ENCODE data around the gene HNRNPDL. TPM values are rescaled to one million over a fixed set of nuclear protein-coding genes. Genes with fewer than 3 reads are reported as not detected.
A peak's percentile ranks its signal among the peaks of the same experiment; 100 is the strongest.

HNRNPDL gene
- total RNA-seq, 2 experiments from 2014 or later: 461 to 467 TPM

GRCh38 chr4:82450966-82451755 lies 20.9 kb upstream of the HNRNPDL start:
- H3K9me3 Mint-ChIP-seq: no peaks in the 10 kb centered on the region
- Histone ChIP-seq H3K36me3 (ENCODE audit: insufficient read depth, low read length) (peaks cover 71% of the 10 kb centered on the region), H3K27me3 (ENCODE audit: control insufficient read depth in 1 of 2, insufficient read depth in 2 of 2, low read length in 2 of 2) (no peaks in the 10 kb centered on the region), H3K27ac (ENCODE audit: low read depth in 1 of 2, low read length in 2 of 2) (no peak overlapping the region), H3K4me3 (ENCODE audit: low read length) (no peak overlapping the region), H3K9me3 (ENCODE audit: control insufficient read depth in 1 of 2, insufficient read depth in 1 of 2, low read length in 2 of 2) (no peaks in the 10 kb centered on the region), H3K4me1 (ENCODE audit: insufficient read depth, low read length) (no peaks in the 10 kb centered on the region)
- H3K27me3 Mint-ChIP-seq: no peaks in the 10 kb centered on the region
- POLR2A ChIA-PET: interaction anchor here (1.2 kb wide), 1 partner anchor 22 kb away, joined by 5 read pairs; the partner anchor contains the start of gene HNRNPDL
- TF ChIP-seq CTCF (IDR thresholded peaks at IDR 0.05): no peak
- peaks cover 76% of the 10 kb centered on the region for H3K36me3 Mint-ChIP-seq (ENCODE audit: low read depth)
- H3K4me3 Mint-ChIP-seq: no peak overlapping the region
- peaks cover 18% of the 10 kb centered on the region for H3K4me1 Mint-ChIP-seq (ENCODE audit: low read depth)
- intact Hi-C loops (cut with DNase I, micrococcal nuclease): loop anchor here in 1 of 2 experiments (10.0 kb wide), 1 partner anchor 1014 kb away; no protein-coding TSS in a partner anchor
- no peak for DNase-seq
- CTCF ChIA-PET: interaction anchor here (2.5 kb wide), 1 partner anchor 23 kb away, joined by 6 read pairs; no protein-coding TSS in a partner anchor
- ATAC-seq (ENCODE audit: poor library complexity): no peak
- H3K27ac Mint-ChIP-seq: no peak overlapping the region

DNA sequence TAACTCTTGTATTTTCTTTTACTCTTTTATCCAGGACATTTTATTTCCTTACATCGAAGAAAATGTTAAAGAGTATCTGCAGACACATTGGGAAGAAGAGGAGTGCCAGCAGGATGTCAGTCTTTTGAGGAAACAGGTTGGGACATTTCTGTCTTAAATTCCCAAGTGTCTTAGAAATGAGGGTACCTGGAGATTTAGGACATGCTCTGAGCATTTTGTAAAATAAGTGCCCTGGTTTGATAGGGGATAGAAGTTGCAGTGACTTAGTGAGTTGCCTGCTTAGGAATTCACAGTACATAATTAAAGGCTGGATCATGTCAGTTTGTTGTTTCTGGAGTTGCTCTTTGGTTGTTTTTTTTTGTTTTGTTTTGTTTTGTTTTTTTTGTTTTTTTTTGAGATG lies 17.6 kb upstream of the HNRNPDL start:
- intact Hi-C loops (cut with DNase I, micrococcal nuclease): no loop called here
- Mint-ChIP-seq H3K9me3 (no peaks in the 10 kb centered on the region), H3K27ac (peak overlapping the region; percentile 55), H3K4me1 (ENCODE audit: low read depth) (peaks cover 30% of the 10 kb centered on the region), H3K36me3 (ENCODE audit: low read depth) (peaks cover 62% of the 10 kb centered on the region), H3K4me3 (no peak overlapping the region), H3K27me3 (no peaks in the 10 kb centered on the region)
- ATAC-seq (ENCODE audit: poor library complexity): no peak
- Histone ChIP-seq H3K4me3 (ENCODE audit: low read length) (no peak overlapping the region), H3K9me3 (ENCODE audit: control insufficient read depth in 1 of 2, insufficient read depth in 1 of 2, low read length in 2 of 2) (no peaks in the 10 kb centered on the region), H3K27ac (ENCODE audit: low read depth in 1 of 2, low read length in 2 of 2) (no peak overlapping the region), H3K4me1 (ENCODE audit: insufficient read depth, low read length) (no peaks in the 10 kb centered on the region), H3K27me3 (ENCODE audit: control insufficient read depth in 1 of 2, insufficient read depth in 2 of 2, low read length in 2 of 2) (no peaks in the 10 kb centered on the region), H3K36me3 (ENCODE audit: insufficient read depth, low read length) (peaks cover 55% of the 10 kb centered on the region)
- no peak for DNase-seq
- ChIA-PET CTCF (no interaction called here), POLR2A (no interaction called here)
- TF ChIP-seq CTCF (IDR thresholded peaks at IDR 0.05): no peak

GRCh38 chr4:82439088-82439487 lies 8.8 kb upstream of the HNRNPDL start:
- Histone ChIP-seq H3K27ac (ENCODE audit: low read depth in 1 of 2, low read length in 2 of 2) (no peak overlapping the region), H3K4me1 (ENCODE audit: insufficient read depth, low read length) (peaks cover 17% of the 10 kb centered on the region), H3K27me3 (ENCODE audit: control insufficient read depth in 1 of 2, insufficient read depth in 2 of 2, low read length in 2 of 2) (no peaks in the 10 kb centered on the region), H3K36me3 (ENCODE audit: insufficient read depth, low read length) (peaks cover 10% of the 10 kb centered on the region), H3K9me3 (ENCODE audit: control insufficient read depth in 1 of 2, insufficient read depth in 1 of 2, low read length in 2 of 2) (no peaks in the 10 kb centered on the region), H3K4me3 (ENCODE audit: low read length) (no peak overlapping the region)
- H3K4me3 Mint-ChIP-seq: no peak overlapping the region
- H3K27ac Mint-ChIP-seq: no peak overlapping the region
- intact Hi-C loops (cut with DNase I, micrococcal nuclease): loop anchor here in 1 of 2 experiments (10.0 kb wide), 1 partner anchor 1046 kb away; the partner anchor contains the start of gene ABRAXAS1
- H3K4me1 Mint-ChIP-seq (ENCODE audit: low read depth): peaks cover 71% of the 10 kb centered on the region
- H3K27me3 Mint-ChIP-seq: no peaks in the 10 kb centered on the region
- no peak for ATAC-seq (ENCODE audit: poor library complexity)
- no peak for DNase-seq
- TF ChIP-seq CTCF (IDR thresholded peaks at IDR 0.05): no peak
- no peaks in the 10 kb centered on the region for H3K9me3 Mint-ChIP-seq
- ChIA-PET POLR2A (interaction anchor here (1.9 kb wide), 1 partner anchor 10 kb away, joined by 9 read pairs; the partner anchor contains the start of gene HNRNPDL), CTCF (interaction anchor here (2.4 kb wide), 1 partner anchor 10 kb away, joined by 9 read pairs; no protein-coding TSS in a partner anchor)
- peaks cover 48% of the 10 kb centered on the region for H3K36me3 Mint-ChIP-seq (ENCODE audit: low read depth)

All from CD4-positive, alpha-beta T cell (primary cell).